Upper lobe of left lung (tissue), 6 donors: ENCODE data around the gene IFT43. TPM values are rescaled to one million over a fixed set of nuclear protein-coding genes. Genes with fewer than 3 reads are reported as not detected.

Experiments used
- ATAC-seq, 2 donors: fragments of 200-7000 bp; cut with Tn5 transposase; one replicate each; pipeline ENCODE4 v1.9.1; 2022; ENCODE audit warnings: mild to moderate bottlenecking in 2 of 2, moderate library complexity in 2 of 2; ENCODE audit not compliant: low FRiP score in 2 of 2
- DNase-seq, 2 donors: peaks; one replicate each; pipeline ENCODE4 v3.0.0-alpha.2; 2019 to 2020
- H3K27ac ChIP-seq, 4 donors: fragments of 200-600 bp; sonication (generic); one replicate each; pipeline ENCODE4 v1.5.1; 2016 to 2019
- H3K27me3 ChIP-seq, 4 donors: fragments of 200-600 bp; sonication (generic); one replicate each; pipeline ENCODE4 v1.5.1; 2017 to 2019
- H3K36me3 ChIP-seq, 4 donors: fragments of 200-600 bp; sonication (generic); one replicate each; pipeline ENCODE4 v1.5.1; 2016 to 2019
- H3K4me1 ChIP-seq, 4 donors: fragments of 200-600 bp; sonication (generic); one replicate each; pipeline ENCODE4 v1.5.1; 2018 to 2019
- H3K4me3 ChIP-seq, 4 donors: fragments of 200-600 bp; sonication (generic); one replicate each; pipeline ENCODE4 v1.5.1; 2017 to 2019; ENCODE audit warnings: mild to moderate bottlenecking in 2 of 4, moderate library complexity in 1 of 4
- H3K9me3 ChIP-seq, 4 donors: fragments of 200-600 bp; sonication (generic); one replicate each; pipeline ENCODE4 v1.5.1; 2018 to 2019
- CTCF ChIP-seq, 6 experiments: fragments of 450-650 bp in 4 of 6; fragments of 200-600 bp in 2 of 6; sonication (generic) in 2 of 6; IDR thresholded peaks; one replicate each; pipeline ENCODE4 v1.5.1; 2016 to 2019; ENCODE audit warnings: antibody characterized with exemption in 6 of 6
- EP300 ChIP-seq, 4 donors: sonication (generic); formaldehyde crosslinking; IDR thresholded peaks; one replicate each; pipeline ENCODE4 v1.5.1; 2017; ENCODE audit warnings: antibody characterized with exemption in 4 of 4, control low read depth in 2 of 4
- POLR2A ChIP-seq, 4 donors: fragments of 450-650 bp; IDR thresholded peaks; one replicate each; pipeline ENCODE4 v1.5.1; 2016 to 2017; ENCODE audit warnings: antibody characterized with exemption in 4 of 4, mild to moderate bottlenecking in 2 of 4
- POLR2AphosphoS5 ChIP-seq, 2 donors: sonication (generic); formaldehyde crosslinking; IDR thresholded peaks; one replicate each; pipeline ENCODE4 v1.5.1; 2017; ENCODE audit warnings: antibody characterized with exemption in 2 of 2
- WGBS, 2 donors: methylation state at CpG; one replicate each; pipeline ENCODE4 v1.1.5; 2017 to 2018; 5-methylcytosine and 5-hydroxymethylcytosine counted together
- total RNA-seq, 6 donors: library from RNA; depleted of rRNA in 4 of 6; stranded (reverse); fragments of >200 nt in 4 of 6; gene quantifications; one replicate each; pipeline versions ENCODE4 v1.1.0 to v1.2.1, GENCODE V29; 2016 to 2021
- donor health status: DM: no; HTN: no; CAD: no; lungs with moderate emphysema.
- donor health status: DM: no; HTN: yes; CAD: no; lungs with severe emphysema.

IFT43 gene
- total RNA-seq: 10 to 100 TPM; 16.0 to 44.4 (median 34.9) TPM

GRCh38 chr14:75985618-75986438 lies at the start of gene IFT43:
Gene IFT43, plus strand, starts transcription at chr14:75985763. Its CDS starts 24 bp downstream, at chr14:75985787.
- no peaks in the 10 kb centered on the region for H3K9me3 ChIP-seq
- TF ChIP-seq POLR2AphosphoS5 (IDR thresholded peaks at IDR 0.05) (peak; percentile 71), CTCF (IDR thresholded peaks at IDR 0.05) (no peak), POLR2A (IDR thresholded peaks at IDR 0.05) (peak in 3 of 4 donors; percentile 17 to 67 (median 33))
- H3K27me3 ChIP-seq: no peaks in the 10 kb centered on the region
- DNase-seq: peak; percentile 92
- H3K4me3 ChIP-seq: peak within 1 kb of the TSS; percentile 91 to 98 (median 97)
- WGBS, 2 donors: 1% methylated on average over 20 to 41 of the region's 52 CpGs
- H3K36me3 ChIP-seq: peaks cover 0 to 4% (median 0%) of the 10 kb centered on the region in 4 donors
- peak within 1 kb of the TSS; percentile 79 to 89 (median 82) for H3K27ac ChIP-seq
- peak; percentile 74 to 81 for ATAC-seq
- peaks cover 24 to 37% (median 36%) of the 10 kb centered on the region in 4 donors for H3K4me1 ChIP-seq

- DNase-seq (no peak), ATAC-seq (no peak)
- TF ChIP-seq POLR2A (IDR thresholded peaks at IDR 0.05) (no peak), CTCF (IDR thresholded peaks at IDR 0.05) (no peak)
- Histone ChIP-seq H3K4me1 (no peaks in the 10 kb centered on the region), H3K27me3 (no peaks in the 10 kb centered on the region), H3K9me3 (no peaks in the 10 kb centered on the region), H3K4me3 (no peak overlapping the region), H3K27ac (no peak overlapping the region), H3K36me3 (no peaks in the 10 kb centered on the region)
- WGBS, 2 donors: 72 to 89% methylated on average over 1 of the region's 1 CpG
Observed at GRCh38 chr14:75939200-75939599, 46.4 kb upstream of the IFT43 start.

GRCh38 chr14:75941030-75941429 lies 44.5 kb upstream of the IFT43 start:
- ATAC-seq: no peak

DNA sequence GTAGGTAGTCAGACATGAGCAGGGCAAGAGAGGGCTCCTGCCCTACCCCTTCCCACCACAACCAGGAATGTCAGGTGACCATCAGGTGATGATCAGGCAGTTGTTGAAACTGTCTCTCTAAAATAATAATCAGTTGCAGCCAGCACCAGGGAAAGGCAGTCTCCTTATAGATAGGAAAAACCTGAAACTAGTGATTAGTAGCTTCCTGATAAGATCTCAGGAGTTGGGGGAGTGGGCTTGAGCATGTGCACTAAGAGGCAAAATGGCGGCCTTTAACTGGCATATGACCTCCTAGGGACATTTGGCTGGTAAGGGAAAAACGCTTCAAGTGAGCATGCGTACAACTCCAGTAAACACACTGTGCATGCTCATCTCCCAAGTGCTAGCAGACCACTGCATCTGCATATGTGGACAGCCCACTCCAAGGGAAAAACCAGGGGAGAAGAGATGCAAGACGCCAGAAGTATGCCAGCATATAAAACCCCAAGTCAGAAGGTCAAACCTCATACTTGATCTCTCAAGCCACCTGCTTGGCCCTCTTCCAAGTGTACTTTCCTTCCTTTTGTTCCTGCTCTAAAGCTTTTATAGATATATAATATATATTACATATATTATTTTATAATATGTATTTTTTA lies 40.8 kb upstream of the IFT43 start:
- Histone ChIP-seq H3K36me3 (no peaks in the 10 kb centered on the region), H3K27me3 (no peaks in the 10 kb centered on the region), H3K4me3 (no peak overlapping the region), H3K4me1 (no peaks in the 10 kb centered on the region), H3K27ac (no peak overlapping the region), H3K9me3 (no peaks in the 10 kb centered on the region)
- 88% methylated on average over 4 of the region's 4 CpGs for WGBS, 2 donors
- TF ChIP-seq POLR2AphosphoS5 (IDR thresholded peaks at IDR 0.05) (no peak), POLR2A (IDR thresholded peaks at IDR 0.05) (no peak), CTCF (IDR thresholded peaks at IDR 0.05) (no peak), EP300 (IDR thresholded peaks at IDR 0.05) (no peak)
- no peak for ATAC-seq
- DNase-seq: no peak

More at GRCh38 chr14:75941030-75941429, 44.5 kb upstream of the IFT43 start:
- 83 to 84% methylated on average over 4 of the region's 4 CpGs for WGBS, 2 donors
- Histone ChIP-seq H3K4me3 (no peak overlapping the region), H3K4me1 (no peaks in the 10 kb centered on the region), H3K27me3 (no peaks in the 10 kb centered on the region), H3K27ac (no peak overlapping the region), H3K36me3 (no peaks in the 10 kb centered on the region), H3K9me3 (no peaks in the 10 kb centered on the region)
- no peak for DNase-seq
- no peak for TF ChIP-seq CTCF (IDR thresholded peaks at IDR 0.05)
- TF ChIP-seq POLR2A (IDR thresholded peaks at IDR 0.05): no peak
- TF ChIP-seq EP300 (IDR thresholded peaks at IDR 0.05): no peak
- TF ChIP-seq POLR2AphosphoS5 (IDR thresholded peaks at IDR 0.05): no peak
